ENCODE data around the gene MYLIP.

Gene MYLIP

DNA sequence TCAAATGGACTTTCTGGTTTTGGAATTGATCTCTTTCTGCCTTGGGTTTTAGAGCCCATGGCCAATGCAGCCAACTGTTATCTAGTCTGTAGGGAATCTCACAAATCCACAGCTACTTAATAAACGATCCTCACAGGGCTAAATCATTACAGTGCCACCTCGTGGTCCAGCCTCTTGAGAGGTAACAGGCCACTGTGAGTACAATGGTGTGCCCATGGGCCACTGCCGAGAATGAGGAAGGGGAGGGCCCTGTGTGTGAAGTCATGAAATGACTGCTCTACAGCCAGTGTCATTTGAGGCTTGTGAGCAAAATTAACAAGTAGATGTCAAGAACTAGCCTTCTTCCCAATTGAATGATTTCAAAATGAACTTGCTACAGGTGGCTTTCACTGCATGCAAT is 55.2 kb downstream of the MYLIP start:
- Histone ChIP-seq H3K9me2 (replicated peaks; ENCODE audit: insufficient read depth, low read length) (no peaks in the 10 kb centered on the region), H3K9ac (ENCODE audit: low read length) (no peak overlapping the region), H3K36me3 (ENCODE audit: low read length) (no peaks in the 10 kb centered on the region), H3K4me2 (ENCODE audit: low read depth, low read length, poor library complexity, severe bottlenecking) (no peak overlapping the region), H3K27ac (ENCODE audit: low read depth, low read length) (no peak overlapping the region), H3F3A (ENCODE audit: insufficient read depth) (no peaks in the 10 kb centered on the region), H3K27me3 (ENCODE audit: low read length) (no peaks in the 10 kb centered on the region), H3K79me2 (ENCODE audit: insufficient read depth, low read length) (no peaks in the 10 kb centered on the region), H2AFZ (ENCODE audit: low read depth, low read length, severe bottlenecking) (peak overlapping the region; percentile 70), H4K20me1 (ENCODE audit: low read depth, low read length) (no peaks in the 10 kb centered on the region), H3K4me3 (ENCODE audit: insufficient read depth, low read length, poor library complexity, severe bottlenecking) (no peak overlapping the region), H3K9me3 (ENCODE audit: insufficient read depth, low read length) (no peaks in the 10 kb centered on the region)
- TF ChIP-seq EZH2phosphoT487 (conservative IDR thresholded peaks at IDR 0.05; ENCODE audit: low read length) (no peak), CTCF (IDR thresholded peaks at IDR 0.05; ENCODE audit: insufficient read depth, low read length, poor library complexity, severe bottlenecking) (peak; percentile 83)

- H2AFZ ChIP-seq (ENCODE audit: low read depth, low read length, severe bottlenecking) = peak overlapping the region; percentile 70
- H3K27me3 ChIP-seq (ENCODE audit: low read length) = no peaks in the 10 kb centered on the region
- H3K27ac ChIP-seq (ENCODE audit: low read depth, low read length) = no peak overlapping the region
- no peak for TF ChIP-seq EZH2phosphoT487 (conservative IDR thresholded peaks at IDR 0.05; ENCODE audit: low read length)
- no peak for TF ChIP-seq CTCF (IDR thresholded peaks at IDR 0.05; ENCODE audit: insufficient read depth, low read length, poor library complexity, severe bottlenecking)
- H3K4me2 ChIP-seq (ENCODE audit: low read depth, low read length, poor library complexity, severe bottlenecking) = no peak overlapping the region
- H3K9ac ChIP-seq (ENCODE audit: low read length) = no peak overlapping the region
- H3K4me3 ChIP-seq (ENCODE audit: insufficient read depth, low read length, poor library complexity, severe bottlenecking) = no peak overlapping the region
- H3F3A ChIP-seq (ENCODE audit: insufficient read depth) = no peaks in the 10 kb centered on the region
- no peaks in the 10 kb centered on the region for H3K9me2 ChIP-seq (replicated peaks; ENCODE audit: insufficient read depth, low read length)
- no peaks in the 10 kb centered on the region for H4K20me1 ChIP-seq (ENCODE audit: low read depth, low read length)
- no peaks in the 10 kb centered on the region for H3K79me2 ChIP-seq (ENCODE audit: insufficient read depth, low read length)
- H3K36me3 ChIP-seq (ENCODE audit: low read length) = no peaks in the 10 kb centered on the region
- H3K9me3 ChIP-seq (ENCODE audit: insufficient read depth, low read length) = no peaks in the 10 kb centered on the region
These were observed 55.7 kb downstream of the MYLIP start for GRCh38 chr6:16184551-16184950.

GRCh38 chr6:16187176-16187575 is 58.3 kb downstream of the MYLIP start:
- Histone ChIP-seq H3K27me3 (ENCODE audit: low read length) (no peaks in the 10 kb centered on the region), H3F3A (ENCODE audit: insufficient read depth) (no peaks in the 10 kb centered on the region), H3K9me3 (ENCODE audit: insufficient read depth, low read length) (no peaks in the 10 kb centered on the region), H3K79me2 (ENCODE audit: insufficient read depth, low read length) (no peaks in the 10 kb centered on the region), H3K27ac (ENCODE audit: low read depth, low read length) (no peak overlapping the region), H3K4me3 (ENCODE audit: insufficient read depth, low read length, poor library complexity, severe bottlenecking) (no peak overlapping the region), H3K9ac (ENCODE audit: low read length) (no peak overlapping the region), H3K4me2 (ENCODE audit: low read depth, low read length, poor library complexity, severe bottlenecking) (no peak overlapping the region), H4K20me1 (ENCODE audit: low read depth, low read length) (no peaks in the 10 kb centered on the region), H3K36me3 (ENCODE audit: low read length) (no peaks in the 10 kb centered on the region), H3K9me2 (replicated peaks; ENCODE audit: insufficient read depth, low read length) (no peaks in the 10 kb centered on the region), H2AFZ (ENCODE audit: low read depth, low read length, severe bottlenecking) (no peak overlapping the region)
- TF ChIP-seq CTCF (IDR thresholded peaks at IDR 0.05; ENCODE audit: insufficient read depth, low read length, poor library complexity, severe bottlenecking) (no peak), EZH2phosphoT487 (conservative IDR thresholded peaks at IDR 0.05; ENCODE audit: low read length) (no peak)
